WTC11 (cell line): ENCODE measurements around the gene DRGX. TPM values are rescaled to one million over a fixed set of nuclear protein-coding genes. Genes with fewer than 3 reads are reported as not detected.

Experiments used
- ATAC-seq: fragments of 200-7000 bp; cut with Tn5 transposase; 2 replicates; pipeline ENCODE4 v1.10.0; 2021; ENCODE audit warnings: mild to moderate bottlenecking, moderate library complexity
- CTCF ChIA-PET: fragments of 300-600 bp; sonication (Branson Sonifier 250); formaldehyde crosslinking; loops from one replicate; lab custom pipeline; 2021; ENCODE audit warnings: antibody characterized with exemption; lab: Charles Lee
- POLR2A ChIA-PET: fragments of 350-600 bp; sonication (Branson Sonifier 250); formaldehyde crosslinking; loops from one replicate; lab custom pipeline; 2021; ENCODE audit warnings: antibody characterized with exemption; lab: Charles Lee
- DNase-seq: peaks from one replicate; pipeline ENCODE4 v3.0.0; 2021; ENCODE audit warnings: low spot score
- H3K27ac Mint-ChIP-seq: 2 replicates; pipeline ENCODE4 v1.8.0; 2021; ENCODE audit warnings: mixed read lengths
- H3K27me3 Mint-ChIP-seq: 2 replicates; pipeline ENCODE4 v1.8.0; 2021; ENCODE audit warnings: low read depth, mild to moderate bottlenecking, moderate library complexity, mixed read lengths
- H3K36me3 Mint-ChIP-seq: 2 replicates; pipeline ENCODE4 v1.8.0; 2021; ENCODE audit warnings: mixed read lengths
- H3K4me1 Mint-ChIP-seq: 2 replicates; pipeline ENCODE4 v1.8.0; 2022; ENCODE audit warnings: mixed read lengths
- H3K4me3 Mint-ChIP-seq: 2 replicates; pipeline ENCODE4 v1.8.0; 2021; ENCODE audit warnings: mild to moderate bottlenecking, moderate library complexity, mixed read lengths
- H3K9me3 Mint-ChIP-seq: 2 replicates; pipeline ENCODE4 v1.8.0; 2021; ENCODE audit warnings: mixed read lengths
- ATF1 ChIP-seq: sonication (generic); formaldehyde crosslinking; IDR thresholded peaks from 2 replicates; pipeline ENCODE4 v1.8.1; 2023; ENCODE audit warnings: mild to moderate bottlenecking, moderate library complexity, missing genetic modification reagents
- ATF2 ChIP-seq: sonication (generic); formaldehyde crosslinking; IDR thresholded peaks from 2 replicates; pipeline ENCODE4 v1.8.1; 2022; ENCODE audit warnings: low read depth, missing genetic modification reagents, borderline replicate concordance
- CBFB ChIP-seq: sonication (generic); formaldehyde crosslinking; IDR thresholded peaks from 2 replicates; pipeline ENCODE4 v1.8.1; 2022; ENCODE audit warnings: mild to moderate bottlenecking, low read depth, missing genetic modification reagents
- ERG ChIP-seq: fragments of 250-450 bp; sonication (Bioruptor Pico); IDR thresholded peaks from 2 replicates; pipeline ENCODE4 v1.8.0; 2021; ENCODE audit warnings: mild to moderate bottlenecking
- FOXP1 ChIP-seq: sonication (generic); formaldehyde crosslinking; IDR thresholded peaks from 2 replicates; pipeline ENCODE4 v1.8.0; 2022; ENCODE audit warnings: missing genetic modification reagents, mild to moderate bottlenecking, moderate library complexity, borderline replicate concordance
- GRHL2 ChIP-seq: fragments of 250-450 bp; sonication (Bioruptor Pico); IDR thresholded peaks from 2 replicates; pipeline ENCODE4 v1.8.0; 2022; ENCODE audit warnings: mild to moderate bottlenecking, moderate library complexity; ENCODE audit not compliant: insufficient replicate concordance, severe bottlenecking
- HMGXB4 ChIP-seq: sonication (generic); formaldehyde crosslinking; IDR thresholded peaks from 2 replicates; pipeline ENCODE4 v1.8.1; 2023; ENCODE audit warnings: mild to moderate bottlenecking, moderate library complexity, missing genetic modification reagents
- JAZF1 ChIP-seq: fragments of 250-450 bp; sonication (Bioruptor Pico); IDR thresholded peaks from 2 replicates; pipeline ENCODE4 v1.9.0; 2021; ENCODE audit warnings: moderate library complexity, mild to moderate bottlenecking, inconsistent platforms
- MAX ChIP-seq: sonication (generic); formaldehyde crosslinking; IDR thresholded peaks from 2 replicates; pipeline ENCODE4 v1.8.0; 2022; ENCODE audit warnings: mild to moderate bottlenecking, missing genetic modification reagents
- PRRX2 ChIP-seq: fragments of 250-450 bp; sonication (Bioruptor Pico); IDR thresholded peaks from 2 replicates; pipeline ENCODE4 v1.8.0; 2021; ENCODE audit warnings: mild to moderate bottlenecking
- RELA ChIP-seq: sonication (generic); formaldehyde crosslinking; IDR thresholded peaks from 2 replicates; pipeline ENCODE4 v1.8.1; 2022; ENCODE audit warnings: missing genetic modification reagents, mild to moderate bottlenecking, borderline replicate concordance
- TCF7 ChIP-seq: sonication (generic); formaldehyde crosslinking; IDR thresholded peaks from 2 replicates; pipeline ENCODE4 v1.8.0; 2022; ENCODE audit warnings: mild to moderate bottlenecking, low read depth, missing genetic modification reagents, moderate library complexity
- TEAD4 ChIP-seq: sonication (generic); formaldehyde crosslinking; IDR thresholded peaks from 2 replicates; pipeline ENCODE4 v1.8.0; 2022; ENCODE audit warnings: mild to moderate bottlenecking, missing genetic modification reagents
- ZNF263 ChIP-seq: sonication (generic); formaldehyde crosslinking; IDR thresholded peaks from 2 replicates; pipeline ENCODE4 v1.8.1; 2022; ENCODE audit warnings: low read depth, mild to moderate bottlenecking, moderate library complexity, missing genetic modification reagents
- ZNF317 ChIP-seq: sonication (generic); formaldehyde crosslinking; IDR thresholded peaks from 2 replicates; pipeline ENCODE4 v1.8.1; 2023; ENCODE audit warnings: low read depth, mild to moderate bottlenecking, moderate library complexity, missing genetic modification reagents, borderline replicate concordance
- ZNF396 ChIP-seq: fragments of 250-450 bp; sonication (Bioruptor Pico); IDR thresholded peaks from 2 replicates; pipeline ENCODE4 v1.8.0; 2021; ENCODE audit warnings: mild to moderate bottlenecking, moderate library complexity, borderline replicate concordance
- ZNF512 ChIP-seq: sonication (generic); formaldehyde crosslinking; IDR thresholded peaks from 2 replicates; pipeline ENCODE4 v1.8.1; 2022; ENCODE audit warnings: missing genetic modification reagents, borderline replicate concordance
- ZSCAN18 ChIP-seq: fragments of 250-450 bp; sonication (Bioruptor Pico); IDR thresholded peaks from 2 replicates; pipeline ENCODE4 v2.1.2; 2022; ENCODE audit warnings: mild to moderate bottlenecking, moderate library complexity
- total RNA-seq: library from RNA; stranded (reverse); gene quantifications from 3 replicates; pipeline ENCODE4 v1.2.3, GENCODE V29; 2021

DRGX gene
- total RNA-seq, 1 experiment from 2014 or later, result not detected

DNA sequence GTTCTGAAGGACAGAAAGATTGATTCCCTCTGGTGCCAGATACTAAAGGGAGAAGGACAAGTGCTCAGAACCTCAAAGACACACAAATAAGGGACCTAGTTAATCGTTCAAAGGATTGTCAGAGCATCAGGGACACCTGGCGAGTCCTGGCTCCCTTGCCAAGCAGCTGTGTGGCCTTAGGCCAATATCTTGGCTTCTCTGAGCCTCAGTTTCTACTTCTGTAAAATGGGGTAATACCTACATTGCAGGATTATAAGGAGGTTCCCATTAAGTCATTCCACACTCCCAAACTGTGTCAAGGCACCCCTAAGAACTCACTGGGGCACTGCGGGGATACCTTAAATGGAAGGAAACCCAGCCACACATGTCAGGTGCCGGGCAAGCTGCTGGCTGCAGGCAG, 29.4 kb downstream of the DRGX start:
- Mint-ChIP-seq H3K4me1 (peaks cover 13% of the 10 kb centered on the region), H3K36me3 (no peaks in the 10 kb centered on the region), H3K27me3 (no peaks in the 10 kb centered on the region)

More for the DNA sequence above, 29.4 kb downstream of the DRGX start:
- no peak overlapping the region for H3K27ac Mint-ChIP-seq
- DNase-seq (no peak), ATAC-seq (no peak)
- CTCF ChIA-PET, result interaction anchor here (0.9 to 2.1 kb wide), 3 partner anchors 31 to 153 kb away, joined by 3 to 11 read pairs (median 4); no protein-coding TSS in a partner anchor
- no peak overlapping the region for H3K4me3 Mint-ChIP-seq
- H3K9me3 Mint-ChIP-seq, result no peaks in the 10 kb centered on the region
- TF ChIP-seq ZNF512 (no peak), TCF7 (no peak), FOXP1 (CRISPR knock-in tag) (no peak), PRRX2 (no peak), RELA (CRISPR knock-in tag) (no peak), GRHL2 (CRISPR knock-in tag) (no peak), ATF2 (no peak), ZNF317 (CRISPR knock-in tag) (no peak), MAX (CRISPR knock-in tag) (no peak), ATF1 (CRISPR knock-in tag) (no peak), ERG (CRISPR knock-in tag) (no peak), ZSCAN18 (CRISPR knock-in tag) (no peak), ZNF263 (CRISPR knock-in tag) (no peak), CBFB (CRISPR knock-in tag) (no peak), HMGXB4 (CRISPR knock-in tag) (no peak), ZNF396 (CRISPR knock-in tag) (no peak), TEAD4 (CRISPR knock-in tag) (no peak), JAZF1 (no peak)
- POLR2A ChIA-PET, result no interaction called here
